Type B pancreatic cell (in vitro differentiated cells): Measurements from ENCODE around the gene MYBPH. TPM values are rescaled to one million over a fixed set of nuclear protein-coding genes. Genes with fewer than 3 reads are reported as not detected.

ENCODE experiments used
- DNase-seq: peaks from one replicate; pipeline ENCODE4 v3.0.0; 2021; ENCODE audit warnings: mixed read lengths; ENCODE audit not compliant: unreplicated experiment; ENCODE audit errors: extremely low spot score
- H3K27ac Mint-ChIP-seq: 2 replicates; pipeline ENCODE4 v1.8.0; 2021; ENCODE audit warnings: mild to moderate bottlenecking, mixed read lengths
- H3K27me3 Mint-ChIP-seq: 2 replicates; pipeline ENCODE4 v1.8.0; 2021; ENCODE audit warnings: mixed read lengths
- H3K36me3 Mint-ChIP-seq: 2 replicates; pipeline ENCODE4 v1.8.0; 2021; ENCODE audit warnings: mixed read lengths
- H3K4me1 Mint-ChIP-seq: one replicate; pipeline ENCODE4 v1.8.0; 2021; ENCODE audit warnings: mixed read lengths; ENCODE audit not compliant: unreplicated experiment
- H3K4me3 Mint-ChIP-seq: 2 replicates; pipeline ENCODE4 v1.8.0; 2021; ENCODE audit warnings: mild to moderate bottlenecking, mixed read lengths
- H3K9me3 Mint-ChIP-seq: 2 replicates; pipeline ENCODE4 v1.8.0; 2021; ENCODE audit warnings: mixed read lengths
- CTCF ChIP-seq: fragments of 200-600 bp; sonication (generic); conservative IDR thresholded peaks from 2 replicates; pipeline ENCODE4 v1.5.0; 2021; ENCODE audit warnings: antibody characterized with exemption, mild to moderate bottlenecking
- total RNA-seq: library from RNA; stranded (reverse); gene quantifications from 2 replicates; pipeline ENCODE4 v1.2.1, GENCODE V29; 2021; ENCODE audit warnings: low replicate concordance

MYBPH gene
- total RNA-seq, 1 donor from 2014 or later: 1.6 TPM

DNA sequence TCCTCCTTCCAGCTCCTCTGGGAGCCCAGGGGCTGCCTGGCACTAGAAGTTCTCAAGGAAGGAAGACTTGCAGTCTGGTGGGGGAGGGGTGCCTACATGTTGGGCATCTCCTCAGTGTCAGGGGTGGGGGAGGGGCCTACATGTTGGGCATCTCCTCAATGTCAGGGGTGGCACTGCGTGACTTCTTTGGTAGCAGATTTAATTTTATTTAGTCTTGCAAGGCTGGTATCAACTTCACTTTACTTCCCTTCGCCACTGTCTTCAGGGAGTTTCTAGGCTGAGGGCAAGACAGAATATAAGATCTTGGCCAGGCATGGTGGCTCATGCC lies 29.6 kb downstream of the MYBPH start:
- no peak for DNase-seq
- Mint-ChIP-seq H3K9me3 (no peaks in the 10 kb centered on the region), H3K27ac (no peak overlapping the region), H3K4me1 (peaks cover 15% of the 10 kb centered on the region), H3K4me3 (no peak overlapping the region), H3K27me3 (no peaks in the 10 kb centered on the region), H3K36me3 (no peaks in the 10 kb centered on the region)
- no peak for TF ChIP-seq CTCF

- no peak overlapping the region for H3K27ac Mint-ChIP-seq
- no peak overlapping the region for H3K4me3 Mint-ChIP-seq
- no peaks in the 10 kb centered on the region for H3K36me3 Mint-ChIP-seq
- H3K27me3 Mint-ChIP-seq: no peaks in the 10 kb centered on the region
- no peak for DNase-seq
- no peak for TF ChIP-seq CTCF
- H3K4me1 Mint-ChIP-seq: peaks cover 15% of the 10 kb centered on the region
- no peaks in the 10 kb centered on the region for H3K9me3 Mint-ChIP-seq
Observed at GRCh38 chr1:203145321-203146041, 30.1 kb downstream of the MYBPH start.

DNA sequence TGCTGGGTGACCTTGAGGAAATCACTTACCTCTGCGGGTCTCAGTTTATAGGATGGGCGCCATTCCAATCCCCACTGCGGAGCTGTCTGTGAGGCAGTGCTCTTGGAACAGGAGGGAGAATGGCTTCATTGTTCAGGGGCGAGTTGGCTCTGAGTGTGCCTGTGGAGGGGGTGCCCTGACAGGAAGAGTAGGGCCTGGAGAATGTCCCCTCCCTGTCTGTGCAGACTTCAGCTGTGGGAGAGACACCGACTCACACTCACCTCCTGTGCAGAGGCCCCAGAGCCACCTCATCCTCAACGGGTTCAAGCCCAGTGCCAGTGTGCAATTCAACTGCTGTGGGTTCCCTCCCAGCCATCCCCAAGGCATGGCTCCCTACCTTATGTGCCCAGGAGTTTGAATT lies 31.0 kb downstream of the MYBPH start:
- no peaks in the 10 kb centered on the region for H3K27me3 Mint-ChIP-seq
- no peak for DNase-seq
- H3K4me1 Mint-ChIP-seq: peaks cover 8% of the 10 kb centered on the region
- no peak for TF ChIP-seq CTCF
- no peaks in the 10 kb centered on the region for H3K9me3 Mint-ChIP-seq
- H3K36me3 Mint-ChIP-seq: no peaks in the 10 kb centered on the region
- H3K27ac Mint-ChIP-seq: no peak overlapping the region
- H3K4me3 Mint-ChIP-seq: no peak overlapping the region

DNA sequence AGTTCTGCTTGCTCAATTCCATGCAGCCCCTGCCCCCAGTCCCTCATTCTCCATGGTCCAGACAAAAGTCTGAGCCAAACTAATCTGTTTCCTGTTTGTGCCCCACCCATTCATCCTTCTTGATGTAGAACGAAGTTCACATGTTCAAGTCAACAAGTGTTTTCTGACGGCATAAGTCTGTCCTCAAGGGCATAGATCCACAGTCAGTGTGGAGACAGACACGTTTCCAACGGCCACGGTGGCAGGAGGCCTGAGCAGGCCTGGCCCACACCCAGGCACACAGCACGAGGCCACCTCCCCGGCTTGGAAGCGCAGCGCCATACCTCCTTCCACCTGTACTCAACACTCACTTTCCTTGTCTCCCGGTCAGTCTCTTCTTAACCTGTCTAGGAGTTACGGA lies 32.0 kb downstream of the MYBPH start:
- DNase-seq: no peak
- Mint-ChIP-seq H3K27ac (no peak overlapping the region), H3K9me3 (no peaks in the 10 kb centered on the region), H3K36me3 (no peaks in the 10 kb centered on the region), H3K27me3 (no peaks in the 10 kb centered on the region), H3K4me1 (no peaks in the 10 kb centered on the region), H3K4me3 (no peak overlapping the region)
- no peak for TF ChIP-seq CTCF

GRCh38 chr1:203142684-203143408 lies 32.8 kb downstream of the MYBPH start:
- Mint-ChIP-seq H3K27ac (no peak overlapping the region), H3K4me1 (no peaks in the 10 kb centered on the region), H3K36me3 (no peaks in the 10 kb centered on the region), H3K27me3 (no peaks in the 10 kb centered on the region), H3K4me3 (no peak overlapping the region), H3K9me3 (no peaks in the 10 kb centered on the region)
- no peak for DNase-seq
- no peak for TF ChIP-seq CTCF
